Eye (tissue), 1 donor: Measurements from ENCODE around the gene ADRA2B.
A peak's percentile ranks its signal among the peaks of the same experiment; 100 is the strongest.
"Not testable (repeated sequence)": the region's sequence is repeated elsewhere in the genome, so short reads cannot be mapped to it uniquely, and the experiment has no call there.

Experiments used
- DNase-seq: peaks from one replicate; pipeline ENCODE4 v3.0.0-alpha.2; 2015

The ADRA2B gene

GRCh38 chr2:96085541-96086355 is 30.6 kb downstream of the ADRA2B start:
- no peak for DNase-seq

GRCh38 chr2:96084858-96085518 is 31.4 kb downstream of the ADRA2B start:
- DNase-seq, result not testable (repeated sequence)

GRCh38 chr2:96083989-96084857 is 32.1 kb downstream of the ADRA2B start:
- DNase-seq, result no peak

- no peak for DNase-seq
These were observed 33.1 kb downstream of the ADRA2B start for GRCh38 chr2:96083064-96083939.

GRCh38 chr2:96082211-96083063 is 33.9 kb downstream of the ADRA2B start:
- DNase-seq, result no peak

- DNase-seq, result no peak
These were observed 35.3 kb downstream of the ADRA2B start for GRCh38 chr2:96081042-96081441.

- DNase-seq, result no peak
These were observed 41.1 kb downstream of the ADRA2B start for GRCh38 chr2:96075199-96075771.

GRCh38 chr2:96074156-96074555 is 42.2 kb downstream of the ADRA2B start:
- DNase-seq, result no peak

- DNase-seq, result no peak
These were observed 43.1 kb downstream of the ADRA2B start for GRCh38 chr2:96073170-96073775.

GRCh38 chr2:96072746-96073145 is 43.6 kb downstream of the ADRA2B start:
- DNase-seq, result peak; percentile 60

GRCh38 chr2:96071977-96072491 is 44.3 kb downstream of the ADRA2B start:
- DNase-seq, result peak; percentile 76

- not testable (repeated sequence) for DNase-seq
These were observed 45.0 kb downstream of the ADRA2B start for GRCh38 chr2:96071087-96071976.

- DNase-seq, result not testable (repeated sequence)
These were observed 46.0 kb downstream of the ADRA2B start for GRCh38 chr2:96070351-96070750.

- DNase-seq, result not testable (repeated sequence)
These were observed 46.5 kb downstream of the ADRA2B start for GRCh38 chr2:96069878-96070277.

GRCh38 chr2:96067902-96068581 is 48.3 kb downstream of the ADRA2B start:
- DNase-seq, result not testable (repeated sequence)

GRCh38 chr2:96067098-96067660 is 49.2 kb downstream of the ADRA2B start:
- not testable (repeated sequence) for DNase-seq

GRCh38 chr2:96066511-96066910 is 49.9 kb downstream of the ADRA2B start:
- DNase-seq, result not testable (repeated sequence)

GRCh38 chr2:96065954-96066353 is 50.4 kb downstream of the ADRA2B start:
- DNase-seq, result not testable (repeated sequence)
